Measurements from ENCODE around the gene WNT5A.

GRCh38 chr3:55491296-55491816 is 4.2 kb upstream of the WNT5A start:
- TF ChIP-seq CTCF (IDR thresholded peaks at IDR 0.05) (no peak), POLR2AphosphoS5 (IDR thresholded peaks at IDR 0.05) (no peak)
